Measurements from ENCODE around the gene ACSS1. TPM values are rescaled to one million over a fixed set of nuclear protein-coding genes. Genes with fewer than 3 reads are reported as not detected.

Gene ACSS1
- total RNA-seq, 4 donors from 2014 or later = 38.5 to 55.5 (median 42.2) TPM

- no peaks in the 10 kb centered on the region for H3K9me3 ChIP-seq
- TF ChIP-seq POLR2A (IDR thresholded peaks at IDR 0.05) (no peak), CTCF (IDR thresholded peaks at IDR 0.05) (no peak), EP300 (IDR thresholded peaks at IDR 0.05) (no peak)
- 5 to 9% methylated on average over 20 to 47 of the region's 67 CpGs for WGBS, 2 donors
- H3K4me3 ChIP-seq = no peak within 1 kb of the TSS
- H3K4me1 ChIP-seq = peaks cover 0 to 47% (median 16%) of the 10 kb centered on the region in 4 donors
- H3K27ac ChIP-seq = no peak within 1 kb of the TSS
- no peaks in the 10 kb centered on the region for H3K36me3 ChIP-seq
- H3K27me3 ChIP-seq = peaks cover 0 to 99% of the 10 kb centered on the region in 2 donors
- no peak for DNase-seq (ENCODE audit: low spot score in 2 of 2)
Measured at GRCh38 chr20:25081730-25082497, 24.0 kb upstream of the ACSS1 start, which contains the start of gene VSX1. Gene VSX1 (minus strand): TSS chr20:25082141. CDS start chr20:25082096, 45 bp downstream.

- no peak overlapping the region for H3K27ac ChIP-seq
- WGBS, 2 donors = 4 to 5% methylated on average over 48 of the region's 54 CpGs
- H3K36me3 ChIP-seq = no peaks in the 10 kb centered on the region
- H3K4me3 ChIP-seq = no peak overlapping the region
- H3K4me1 ChIP-seq = peaks cover 0 to 47% (median 16%) of the 10 kb centered on the region in 4 donors
- TF ChIP-seq CTCF (IDR thresholded peaks at IDR 0.05) = no peak
- no peak for TF ChIP-seq POLR2A (IDR thresholded peaks at IDR 0.05)
- TF ChIP-seq EP300 (IDR thresholded peaks at IDR 0.05) = no peak
- no peak for DNase-seq (ENCODE audit: low spot score in 2 of 2)
- H3K9me3 ChIP-seq = no peaks in the 10 kb centered on the region
- peaks cover 0 to 100% of the 10 kb centered on the region in 2 donors for H3K27me3 ChIP-seq
Measured at GRCh38 chr20:25081065-25081729, 23.3 kb upstream of the ACSS1 start.

GRCh38 chr20:25079171-25079570 is 21.2 kb upstream of the ACSS1 start:
- no peaks in the 10 kb centered on the region for H3K9me3 ChIP-seq

GRCh38 chr20:25078662-25079061 is 20.7 kb upstream of the ACSS1 start:
- no peak for DNase-seq (ENCODE audit: low spot score in 2 of 2)
- no peaks in the 10 kb centered on the region for H3K36me3 ChIP-seq
- peaks cover 0 to 33% (median 10%) of the 10 kb centered on the region in 4 donors for H3K4me1 ChIP-seq
- H3K4me3 ChIP-seq = no peak overlapping the region
- no peak for TF ChIP-seq CTCF (IDR thresholded peaks at IDR 0.05)
- no peak for TF ChIP-seq POLR2A (IDR thresholded peaks at IDR 0.05)
- TF ChIP-seq EP300 (IDR thresholded peaks at IDR 0.05) = no peak
- no peaks in the 10 kb centered on the region for H3K9me3 ChIP-seq
- H3K27ac ChIP-seq = no peak overlapping the region
- WGBS, 2 donors = 71 to 87% methylated on average over 8 of the region's 8 CpGs
- H3K27me3 ChIP-seq = peaks cover 0 to 99% of the 10 kb centered on the region in 2 donors

More at GRCh38 chr20:25079171-25079570, 21.2 kb upstream of the ACSS1 start:
- 61 to 64% methylated on average over 4 of the region's 4 CpGs for WGBS, 2 donors
- no peak for TF ChIP-seq EP300 (IDR thresholded peaks at IDR 0.05)
- H3K27ac ChIP-seq = no peak overlapping the region
- H3K4me1 ChIP-seq = peaks cover 0 to 38% (median 13%) of the 10 kb centered on the region in 4 donors
- no peak overlapping the region for H3K4me3 ChIP-seq
- DNase-seq (ENCODE audit: low spot score in 2 of 2) = no peak
- no peaks in the 10 kb centered on the region for H3K36me3 ChIP-seq
- H3K27me3 ChIP-seq = peaks cover 0 to 99% of the 10 kb centered on the region in 2 donors

GRCh38 chr20:25077610-25078169 is 19.8 kb upstream of the ACSS1 start:
- no peaks in the 10 kb centered on the region for H3K9me3 ChIP-seq
- 2 to 4% methylated on average over 31 to 36 of the region's 38 CpGs for WGBS, 2 donors
- TF ChIP-seq POLR2A (IDR thresholded peaks at IDR 0.05) (no peak), EP300 (IDR thresholded peaks at IDR 0.05) (no peak), CTCF (IDR thresholded peaks at IDR 0.05) (no peak)
- H3K4me3 ChIP-seq = peak overlapping the region in 3 of 4 donors; percentile 5 to 43 (median 28)
- no peak for DNase-seq (ENCODE audit: low spot score in 2 of 2)
- H3K27me3 ChIP-seq = peaks cover 0 to 96% of the 10 kb centered on the region in 2 donors
- no peak overlapping the region for H3K27ac ChIP-seq
- peaks cover 0 to 24% (median 10%) of the 10 kb centered on the region in 4 donors for H3K4me1 ChIP-seq
- no peaks in the 10 kb centered on the region for H3K36me3 ChIP-seq

Measured in tibial nerve (tissue), 4 donors.